ENCODE measurements around the gene MIA2.
A peak's percentile ranks its signal among the peaks of the same experiment; 100 is the strongest.

Gene MIA2

DNA sequence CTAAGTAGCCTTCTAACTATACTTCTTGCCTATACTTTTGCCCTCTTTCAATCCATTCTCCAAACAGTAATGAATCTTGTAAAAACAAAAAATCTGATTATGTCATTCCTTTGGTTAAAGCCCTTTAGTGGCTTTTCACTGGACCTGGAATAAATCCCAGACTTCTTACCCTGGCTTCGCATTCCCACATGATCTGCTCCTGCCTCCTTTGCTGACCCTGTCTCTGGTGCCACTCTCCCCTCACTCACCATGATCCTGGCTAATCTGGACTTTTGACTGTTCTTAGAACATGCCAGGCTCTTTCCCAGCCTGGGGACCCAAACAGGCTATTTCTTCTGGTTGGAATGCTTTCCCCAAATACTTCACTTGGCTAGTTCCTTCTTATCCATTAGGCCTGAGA is 7.9 kb downstream of the MIA2 start:
- Histone ChIP-seq H3K9ac (ENCODE audit: low read length) (no peak overlapping the region), H3K23ac (ENCODE audit: low read length in 2 of 2) (no peak overlapping the region), H2BK12ac (ENCODE audit: low read length in 2 of 2) (no peak overlapping the region), H3K27ac (ENCODE audit: low read length, poor library complexity, severe bottlenecking) (no peak overlapping the region), H2AFZ (ENCODE audit: low read depth, low read length) (no peak overlapping the region), H3K9me3 (ENCODE audit: control insufficient read depth, low read length) (no peaks in the 10 kb centered on the region), H4K91ac (ENCODE audit: low read length) (no peak overlapping the region), H2BK15ac (ENCODE audit: low read depth, poor library complexity, severe bottlenecking) (no peak overlapping the region), H3K18ac (ENCODE audit: low read depth in 1 of 2, low read length in 2 of 2) (no peak overlapping the region), H3K27me3 (ENCODE audit: control insufficient read depth in 1 of 2, insufficient read depth in 1 of 2, low read length in 2 of 2) (no peaks in the 10 kb centered on the region), H2BK120ac (ENCODE audit: low read depth, low read length) (no peak overlapping the region), H2AK5ac (ENCODE audit: low read length, severe bottlenecking) (no peak overlapping the region), H3K4me1 (ENCODE audit: control insufficient read depth, insufficient read depth, low read depth, low read length) (peaks cover 6% of the 10 kb centered on the region), H3K4me2 (ENCODE audit: low read length, poor library complexity, severe bottlenecking) (no peak overlapping the region), H2BK5ac (ENCODE audit: low read depth, low read length, poor library complexity, severe bottlenecking) (no peak overlapping the region), H3K4me3 (ENCODE audit: insufficient read depth in 1 of 2, low read depth in 1 of 2, low read length in 2 of 2) (no peak overlapping the region), H4K8ac (ENCODE audit: low read length) (no peak overlapping the region), H3K14ac (ENCODE audit: low read length in 2 of 2) (no peak overlapping the region), H3K36me3 (ENCODE audit: control insufficient read depth in 1 of 2, insufficient read depth in 2 of 2, low read depth in 1 of 2, low read length in 2 of 2) (peaks cover 0 to 8% of the 10 kb centered on the region in 2 experiments), H3K4ac (ENCODE audit: low read depth in 1 of 2, low read length in 2 of 2) (no peak overlapping the region), H3K79me1 (replicated peaks; ENCODE audit: low read length, poor library complexity, severe bottlenecking) (peaks cover 3% of the 10 kb centered on the region)
- WGBS, result 94% methylated on average over 1 of the region's 1 CpG
- DNase-seq, result no peak

DNA sequence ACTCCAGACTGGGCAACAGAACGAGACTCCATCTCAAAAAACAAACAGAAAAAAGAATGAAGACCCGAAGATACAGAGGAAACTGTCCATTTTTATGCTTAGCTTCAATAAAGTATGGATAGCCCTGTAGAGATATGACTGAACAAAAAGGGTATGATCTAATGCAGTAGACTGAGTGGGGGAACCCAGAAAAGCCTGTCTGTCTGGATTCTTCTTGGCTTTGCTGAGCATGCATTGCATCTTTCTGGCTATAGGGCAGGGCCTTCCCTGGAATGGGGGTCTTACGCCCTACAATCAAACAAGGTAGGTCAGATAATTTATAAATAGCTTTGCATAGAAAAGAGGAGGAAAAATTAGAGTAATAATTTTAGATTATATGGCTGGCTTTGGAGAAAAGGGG is 10.1 kb downstream of the MIA2 start:
- Histone ChIP-seq H2BK12ac (ENCODE audit: low read length in 2 of 2) (no peak overlapping the region), H3K14ac (ENCODE audit: low read length in 2 of 2) (no peak overlapping the region)

GRCh38 chr14:39246618-39247017 is 12.9 kb downstream of the MIA2 start:
- DNase-seq, result no peak
- no peak overlapping the region for H2AFZ ChIP-seq (ENCODE audit: low read depth, low read length)
- 86% methylated on average over 1 of the region's 1 CpG for WGBS
- no peak overlapping the region for H4K91ac ChIP-seq (ENCODE audit: low read length)
- no peak overlapping the region for H2BK5ac ChIP-seq (ENCODE audit: low read depth, low read length, poor library complexity, severe bottlenecking)
- H4K8ac ChIP-seq (ENCODE audit: low read length), result no peak overlapping the region
- no peak overlapping the region for H3K18ac ChIP-seq (ENCODE audit: low read depth in 1 of 2, low read length in 2 of 2)
- H2BK120ac ChIP-seq (ENCODE audit: low read depth, low read length), result no peak overlapping the region
- H2BK12ac ChIP-seq (ENCODE audit: low read length in 2 of 2), result no peak overlapping the region
- peak overlapping the region; percentile 68 for H3K9ac ChIP-seq (ENCODE audit: low read length)
- no peaks in the 10 kb centered on the region for H3K27me3 ChIP-seq (ENCODE audit: control insufficient read depth in 1 of 2, insufficient read depth in 1 of 2, low read length in 2 of 2)
- no peaks in the 10 kb centered on the region for H3K9me3 ChIP-seq (ENCODE audit: control insufficient read depth, low read length)
- H3K4me2 ChIP-seq (ENCODE audit: low read length, poor library complexity, severe bottlenecking), result no peak overlapping the region
- no peak overlapping the region for H2BK15ac ChIP-seq (ENCODE audit: low read depth, poor library complexity, severe bottlenecking)
- no peak overlapping the region for H3K14ac ChIP-seq (ENCODE audit: low read length in 2 of 2)
- no peak overlapping the region for H3K27ac ChIP-seq (ENCODE audit: low read length, poor library complexity, severe bottlenecking)
- H3K23ac ChIP-seq (ENCODE audit: low read length in 2 of 2), result no peak overlapping the region
- H3K4ac ChIP-seq (ENCODE audit: low read depth in 1 of 2, low read length in 2 of 2), result no peak overlapping the region
- H3K4me3 ChIP-seq (ENCODE audit: insufficient read depth in 1 of 2, low read depth in 1 of 2, low read length in 2 of 2), result peak overlapping the region in 1 of 2 experiments; percentile 62
- H2AK5ac ChIP-seq (ENCODE audit: low read length, severe bottlenecking), result no peak overlapping the region
- no peaks in the 10 kb centered on the region for H3K4me1 ChIP-seq (ENCODE audit: control insufficient read depth, insufficient read depth, low read depth, low read length)
- H3K36me3 ChIP-seq (ENCODE audit: control insufficient read depth in 1 of 2, insufficient read depth in 2 of 2, low read depth in 1 of 2, low read length in 2 of 2), result peaks cover 0 to 13% of the 10 kb centered on the region in 2 experiments
- H3K79me1 ChIP-seq (replicated peaks; ENCODE audit: low read length, poor library complexity, severe bottlenecking), result peaks cover 3% of the 10 kb centered on the region

More for the DNA sequence above, 10.1 kb downstream of the MIA2 start:
- Histone ChIP-seq H3K23ac (ENCODE audit: low read length in 2 of 2) (no peak overlapping the region), H3K27ac (ENCODE audit: low read length, poor library complexity, severe bottlenecking) (no peak overlapping the region), H3K79me1 (replicated peaks; ENCODE audit: low read length, poor library complexity, severe bottlenecking) (peaks cover 3% of the 10 kb centered on the region), H4K91ac (ENCODE audit: low read length) (no peak overlapping the region), H2BK5ac (ENCODE audit: low read depth, low read length, poor library complexity, severe bottlenecking) (no peak overlapping the region), H3K4ac (ENCODE audit: low read depth in 1 of 2, low read length in 2 of 2) (no peak overlapping the region), H3K9ac (ENCODE audit: low read length) (no peak overlapping the region), H2BK120ac (ENCODE audit: low read depth, low read length) (no peak overlapping the region), H2AK5ac (ENCODE audit: low read length, severe bottlenecking) (no peak overlapping the region), H3K27me3 (ENCODE audit: control insufficient read depth in 1 of 2, insufficient read depth in 1 of 2, low read length in 2 of 2) (no peaks in the 10 kb centered on the region), H3K4me3 (ENCODE audit: insufficient read depth in 1 of 2, low read depth in 1 of 2, low read length in 2 of 2) (no peak overlapping the region), H3K4me1 (ENCODE audit: control insufficient read depth, insufficient read depth, low read depth, low read length) (peaks cover 3% of the 10 kb centered on the region), H4K8ac (ENCODE audit: low read length) (no peak overlapping the region), H3K9me3 (ENCODE audit: control insufficient read depth, low read length) (no peaks in the 10 kb centered on the region), H3K18ac (ENCODE audit: low read depth in 1 of 2, low read length in 2 of 2) (no peak overlapping the region), H2BK15ac (ENCODE audit: low read depth, poor library complexity, severe bottlenecking) (no peak overlapping the region), H3K36me3 (ENCODE audit: control insufficient read depth in 1 of 2, insufficient read depth in 2 of 2, low read depth in 1 of 2, low read length in 2 of 2) (peaks cover 0 to 8% of the 10 kb centered on the region in 2 experiments), H3K4me2 (ENCODE audit: low read length, poor library complexity, severe bottlenecking) (no peak overlapping the region), H2AFZ (ENCODE audit: low read depth, low read length) (no peak overlapping the region)
- 98% methylated on average over 2 of the region's 3 CpGs for WGBS
- DNase-seq, result no peak

GRCh38 chr14:39247256-39247655 is 13.5 kb downstream of the MIA2 start:
- Histone ChIP-seq H3K4me1 (ENCODE audit: control insufficient read depth, insufficient read depth, low read depth, low read length) (no peaks in the 10 kb centered on the region), H4K8ac (ENCODE audit: low read length) (no peak overlapping the region), H4K91ac (ENCODE audit: low read length) (no peak overlapping the region), H2BK5ac (ENCODE audit: low read depth, low read length, poor library complexity, severe bottlenecking) (no peak overlapping the region), H3K23ac (ENCODE audit: low read length in 2 of 2) (no peak overlapping the region), H2BK15ac (ENCODE audit: low read depth, poor library complexity, severe bottlenecking) (no peak overlapping the region), H3K79me1 (replicated peaks; ENCODE audit: low read length, poor library complexity, severe bottlenecking) (peaks cover 3% of the 10 kb centered on the region), H2AK5ac (ENCODE audit: low read length, severe bottlenecking) (no peak overlapping the region), H3K4me2 (ENCODE audit: low read length, poor library complexity, severe bottlenecking) (no peak overlapping the region), H3K9ac (ENCODE audit: low read length) (peak overlapping the region; percentile 68), H2BK12ac (ENCODE audit: low read length in 2 of 2) (no peak overlapping the region), H3K14ac (ENCODE audit: low read length in 2 of 2) (no peak overlapping the region), H2BK120ac (ENCODE audit: low read depth, low read length) (no peak overlapping the region), H3K27ac (ENCODE audit: low read length, poor library complexity, severe bottlenecking) (no peak overlapping the region), H3K4ac (ENCODE audit: low read depth in 1 of 2, low read length in 2 of 2) (no peak overlapping the region), H3K36me3 (ENCODE audit: control insufficient read depth in 1 of 2, insufficient read depth in 2 of 2, low read depth in 1 of 2, low read length in 2 of 2) (peaks cover 0 to 13% of the 10 kb centered on the region in 2 experiments), H3K18ac (ENCODE audit: low read depth in 1 of 2, low read length in 2 of 2) (no peak overlapping the region), H3K27me3 (ENCODE audit: control insufficient read depth in 1 of 2, insufficient read depth in 1 of 2, low read length in 2 of 2) (no peaks in the 10 kb centered on the region), H3K4me3 (ENCODE audit: insufficient read depth in 1 of 2, low read depth in 1 of 2, low read length in 2 of 2) (peak overlapping the region in 1 of 2 experiments; percentile 62), H2AFZ (ENCODE audit: low read depth, low read length) (no peak overlapping the region), H3K9me3 (ENCODE audit: control insufficient read depth, low read length) (no peaks in the 10 kb centered on the region)
- WGBS, result no CpG with 5 or more reads among the region's 1 CpG
- DNase-seq, result peak; percentile 65
